Naive thymus-derived CD8-positive, alpha-beta T cell (primary cell): ENCODE measurements around the gene TMEM132E. TPM values are rescaled to one million over a fixed set of nuclear protein-coding genes. Genes with fewer than 3 reads are reported as not detected.

Experiments used
- ATAC-seq, 2 donors: fragments of 150-1000 bp; cut with Tn5 transposase in 1 of 2; sonication (Bioruptor Pico), chemical (Tn5 transposase) in 1 of 2; 1 replicate in 1 of 2; 2 replicates in 1 of 2; pipeline ENCODE4 v1.10.0; 2021; ENCODE audit warnings: mild to moderate bottlenecking in 2 of 2, moderate library complexity in 2 of 2
- POLR2A ChIA-PET: fragments of 350-600 bp; sonication (Branson Sonifier 250); formaldehyde crosslinking; loops from one replicate; lab custom pipeline; 2021; ENCODE audit warnings: antibody characterized with exemption; lab: Charles Lee
- DNase-seq, 10 donors: peaks; one replicate each; pipeline versions ENCODE4 v3.0.0 to v3.0.0-alpha.2; 2020 to 2022
- H3K27ac Mint-ChIP-seq, 10 donors: one replicate each; pipeline ENCODE4 v1.8.0; 2020 to 2022; ENCODE audit warnings: mild to moderate bottlenecking in 10 of 10, mixed read lengths in 10 of 10, moderate library complexity in 4 of 10, inconsistent platforms in 1 of 10
- H3K27me3 Mint-ChIP-seq, 5 donors: one replicate each; pipeline ENCODE4 v1.8.0; 2021 to 2022; ENCODE audit warnings: mixed read lengths in 5 of 5
- H3K36me3 Mint-ChIP-seq, 3 donors: one replicate each; pipeline ENCODE4 v1.8.0; 2020 to 2022; ENCODE audit warnings: mixed read lengths in 3 of 3, mild to moderate bottlenecking in 2 of 3, inconsistent platforms in 1 of 3
- H3K4me1 Mint-ChIP-seq, 4 donors: one replicate each; pipeline ENCODE4 v1.8.0; 2021 to 2022; ENCODE audit warnings: mixed read lengths in 4 of 4
- H3K4me3 Mint-ChIP-seq, 10 donors: one replicate each; pipeline ENCODE4 v1.8.0; 2020 to 2022; ENCODE audit warnings: mild to moderate bottlenecking in 10 of 10, mixed read lengths in 10 of 10, moderate library complexity in 6 of 10, inconsistent platforms in 1 of 10
- H3K9me3 Mint-ChIP-seq, 9 donors: one replicate each; pipeline ENCODE4 v1.8.0; 2020 to 2022; ENCODE audit warnings: mixed read lengths in 9 of 9, mild to moderate bottlenecking in 3 of 9, inconsistent platforms in 1 of 9, moderate library complexity in 1 of 9
- polyA plus RNA-seq, 3 donors: library from polyadenylated mRNA; unstranded; fragments of 300-500 nt; fragmentation: Illumina TruSeq; gene quantifications; one replicate each; pipeline ENCODE4 v1.2.3, GENCODE V29; 2021
- total RNA-seq, 8 experiments: library from RNA in 2 of 8; stranded (reverse) in 2 of 8; gene quantifications; one replicate each; pipeline ENCODE4 v1.2.3 and lab custom pipeline; 2021 to 2026

TMEM132E gene
- total and polyA plus RNA-seq, 5 experiments from 2014 or later = 0.19 to 0.60 (median 0.49) TPM

DNA sequence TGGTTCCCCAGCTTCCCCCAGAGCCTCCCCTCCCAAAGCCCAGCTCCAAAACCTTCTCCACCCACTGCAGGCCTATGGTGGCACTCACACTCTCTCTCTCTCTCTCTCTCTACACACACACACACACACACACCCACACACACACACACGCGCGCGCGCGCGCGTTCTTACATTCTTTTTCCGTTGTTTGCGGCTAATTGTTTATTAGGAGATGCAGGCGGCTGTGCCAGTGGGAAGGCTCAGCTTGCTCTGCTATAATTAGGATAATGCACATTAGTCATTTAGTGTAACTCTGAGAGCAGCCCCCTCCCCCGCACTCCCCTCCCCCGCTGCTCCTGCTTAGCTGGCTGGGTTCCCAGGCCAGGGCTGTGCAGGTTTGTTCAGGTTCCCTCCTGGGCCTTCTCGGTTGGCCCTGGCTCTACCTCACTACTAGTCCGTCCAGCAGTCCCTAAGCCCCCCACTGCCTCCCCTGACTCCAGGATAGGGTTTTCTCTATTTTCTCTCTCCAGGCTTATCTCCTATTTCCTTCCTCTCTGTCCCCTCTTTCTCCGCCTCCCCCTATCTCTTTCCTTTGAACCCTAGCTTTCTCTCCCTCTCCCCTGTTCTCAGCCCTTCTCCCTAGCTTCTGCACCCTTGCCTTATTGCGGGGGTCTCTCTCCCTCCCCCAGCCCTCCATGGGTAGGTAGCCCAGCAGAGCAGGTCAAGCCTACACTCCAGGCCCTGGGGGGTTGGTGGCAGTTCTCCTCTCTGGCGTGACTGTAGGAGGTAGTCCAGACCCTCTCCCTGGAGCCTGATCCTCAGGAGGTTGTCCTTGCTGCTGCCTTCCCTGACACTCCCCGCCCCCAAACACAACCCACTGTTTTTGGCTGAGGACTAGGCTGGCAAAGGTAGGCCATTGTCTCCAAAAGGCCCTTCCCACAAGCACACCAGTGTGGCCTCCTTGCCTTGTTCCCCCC, 34.0 kb downstream of the TMEM132E start:
- ATAC-seq = no peak
- Mint-ChIP-seq H3K27me3 (peaks cover 28 to 78% (median 67%) of the 10 kb centered on the region in 5 donors), H3K9me3 (peaks cover 0 to 4% (median 0%) of the 10 kb centered on the region in 9 donors), H3K4me1 (peaks cover 0 to 6% (median 2%) of the 10 kb centered on the region in 4 donors), H3K4me3 (no peak overlapping the region), H3K27ac (peak overlapping the region in 1 of 10 donors; percentile 21), H3K36me3 (no peaks in the 10 kb centered on the region)
- no peak for DNase-seq
- POLR2A ChIA-PET = interaction anchor here (0.6 kb wide), 1 partner anchor 8 kb away, joined by 3 read pairs; no protein-coding TSS in a partner anchor

DNA sequence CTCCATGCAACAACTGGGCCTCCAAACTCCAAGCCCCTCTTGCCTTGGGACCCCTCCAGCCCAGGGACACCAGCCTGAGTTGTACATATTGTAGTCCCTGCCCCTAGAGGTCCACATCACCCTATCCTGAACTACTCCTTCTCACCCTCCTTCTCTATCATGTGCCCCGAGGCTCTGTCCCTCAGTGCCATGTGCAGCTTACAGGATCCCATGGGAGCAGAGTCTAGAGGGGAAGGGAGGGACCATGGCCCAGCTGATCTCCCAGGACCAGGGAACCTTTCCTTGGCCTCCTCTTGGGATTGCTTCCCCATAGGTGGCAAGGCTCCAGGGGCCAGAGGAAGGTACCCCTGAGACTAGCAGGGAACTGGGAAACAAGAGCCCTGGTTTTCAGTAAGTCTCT, 35.3 kb downstream of the TMEM132E start:
- H3K9me3 Mint-ChIP-seq = peaks cover 0 to 4% (median 0%) of the 10 kb centered on the region in 9 donors
- peaks cover 26 to 75% (median 65%) of the 10 kb centered on the region in 5 donors for H3K27me3 Mint-ChIP-seq

DNA sequence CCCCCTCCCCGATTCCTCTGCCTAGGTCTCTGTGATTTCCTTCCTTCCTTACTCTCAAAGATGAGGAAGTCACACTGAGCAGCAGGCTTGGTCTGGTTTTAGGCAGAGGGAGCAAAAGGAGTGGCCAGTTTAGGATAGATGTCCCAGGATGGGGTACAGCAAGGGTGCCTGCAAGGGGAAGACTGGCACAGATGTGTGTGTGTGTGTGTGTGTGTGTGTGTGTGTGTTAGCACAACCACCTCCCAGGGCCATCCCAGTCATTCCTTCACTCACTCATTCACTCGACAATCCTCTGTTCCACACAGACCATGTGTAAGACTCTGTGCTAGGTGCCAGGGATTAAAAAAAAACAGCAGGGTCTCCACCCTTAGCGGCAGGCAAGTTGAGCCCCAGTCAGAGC, 35.9 kb downstream of the TMEM132E start:
- Mint-ChIP-seq H3K27ac (peak overlapping the region in 1 of 10 donors; percentile 0), H3K4me1 (peaks cover 0 to 3% (median 0%) of the 10 kb centered on the region in 4 donors), H3K4me3 (no peak overlapping the region), H3K9me3 (peaks cover 0 to 4% (median 0%) of the 10 kb centered on the region in 9 donors), H3K27me3 (peaks cover 23 to 73% (median 65%) of the 10 kb centered on the region in 5 donors), H3K36me3 (no peaks in the 10 kb centered on the region)
- ATAC-seq (no peak), DNase-seq (no peak)
- POLR2A ChIA-PET = no interaction called here

More for the DNA sequence above, 35.3 kb downstream of the TMEM132E start:
- POLR2A ChIA-PET = no interaction called here
- H3K4me1 Mint-ChIP-seq = peaks cover 0 to 3% (median 0%) of the 10 kb centered on the region in 4 donors
- ATAC-seq (no peak), DNase-seq (no peak)
- H3K27ac Mint-ChIP-seq = no peak overlapping the region
- H3K36me3 Mint-ChIP-seq = no peaks in the 10 kb centered on the region
- no peak overlapping the region for H3K4me3 Mint-ChIP-seq

DNA sequence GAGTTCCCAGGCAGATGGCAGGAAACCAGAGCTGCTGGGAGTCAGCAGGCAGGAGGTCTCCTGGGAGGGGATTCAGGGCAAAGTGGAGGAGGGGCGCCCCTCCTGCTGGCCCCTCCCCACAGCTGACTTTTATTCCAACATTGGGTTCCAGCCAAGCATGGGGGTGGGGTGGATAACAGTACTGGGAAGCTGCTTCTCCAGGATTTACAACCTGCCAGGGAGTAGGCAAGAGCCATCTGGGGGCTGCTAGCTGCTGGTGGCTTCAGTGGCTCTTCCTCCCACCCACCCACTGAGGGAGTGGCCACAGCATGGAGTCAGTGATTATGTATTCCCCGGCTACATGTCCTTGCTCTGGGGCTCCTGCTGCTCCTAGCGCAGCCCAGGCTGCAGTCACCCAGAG, 36.8 kb downstream of the TMEM132E start:
- Mint-ChIP-seq H3K9me3 (peaks cover 0 to 4% (median 0%) of the 10 kb centered on the region in 9 donors), H3K27ac (peak overlapping the region in 1 of 10 donors; percentile 41), H3K27me3 (peaks cover 23 to 73% (median 65%) of the 10 kb centered on the region in 5 donors), H3K36me3 (no peaks in the 10 kb centered on the region), H3K4me3 (no peak overlapping the region), H3K4me1 (peaks cover 0 to 3% (median 0%) of the 10 kb centered on the region in 4 donors)
- DNase-seq (no peak), ATAC-seq (no peak)
- POLR2A ChIA-PET = no interaction called here

- no peaks in the 10 kb centered on the region for H3K36me3 Mint-ChIP-seq
- ATAC-seq (no peak), DNase-seq (no peak)
- H3K4me3 Mint-ChIP-seq = no peak overlapping the region
- peaks cover 0 to 5% (median 0%) of the 10 kb centered on the region in 4 donors for H3K4me1 Mint-ChIP-seq
- POLR2A ChIA-PET = no interaction called here
- H3K9me3 Mint-ChIP-seq = peaks cover 0 to 2% (median 0%) of the 10 kb centered on the region in 9 donors
- no peak overlapping the region for H3K27ac Mint-ChIP-seq
- peaks cover 22 to 73% (median 67%) of the 10 kb centered on the region in 5 donors for H3K27me3 Mint-ChIP-seq
Measured at GRCh38 chr17:34617398-34617797, 38.0 kb downstream of the TMEM132E start.

DNA sequence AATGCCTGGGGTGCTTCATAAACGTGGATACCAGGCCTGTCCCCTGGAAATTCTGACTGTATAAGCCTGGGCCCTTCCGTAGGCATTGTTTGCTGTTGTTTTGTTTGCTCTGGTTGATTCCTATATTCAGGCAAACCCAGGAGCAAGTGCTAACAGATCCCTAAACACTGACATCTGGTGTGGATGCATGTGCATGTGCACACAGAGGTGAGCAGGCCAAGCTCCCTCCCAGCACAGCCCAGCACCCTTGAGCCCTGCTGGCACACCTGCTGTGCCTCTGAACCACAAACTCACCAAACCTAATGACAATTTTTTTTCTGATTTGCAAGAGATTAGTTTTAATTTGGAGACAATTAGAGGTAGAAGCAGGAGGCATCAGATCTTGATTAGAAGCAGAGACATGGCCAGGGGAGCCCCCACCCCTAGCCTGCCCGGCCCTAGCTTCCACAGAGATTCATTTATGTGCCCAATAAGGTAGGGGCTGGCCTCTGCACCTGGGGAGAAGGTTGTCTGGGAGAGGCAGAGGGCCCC, 40.4 kb downstream of the TMEM132E start:
- H3K9me3 Mint-ChIP-seq = no peaks in the 10 kb centered on the region
- H3K4me3 Mint-ChIP-seq = no peak overlapping the region
- DNase-seq (no peak), ATAC-seq (no peak)
- H3K27ac Mint-ChIP-seq = no peak overlapping the region
- POLR2A ChIA-PET = no interaction called here
- peaks cover 0 to 7% (median 0%) of the 10 kb centered on the region in 4 donors for H3K4me1 Mint-ChIP-seq
- H3K36me3 Mint-ChIP-seq = no peaks in the 10 kb centered on the region
- peaks cover 33 to 78% (median 69%) of the 10 kb centered on the region in 5 donors for H3K27me3 Mint-ChIP-seq

DNA sequence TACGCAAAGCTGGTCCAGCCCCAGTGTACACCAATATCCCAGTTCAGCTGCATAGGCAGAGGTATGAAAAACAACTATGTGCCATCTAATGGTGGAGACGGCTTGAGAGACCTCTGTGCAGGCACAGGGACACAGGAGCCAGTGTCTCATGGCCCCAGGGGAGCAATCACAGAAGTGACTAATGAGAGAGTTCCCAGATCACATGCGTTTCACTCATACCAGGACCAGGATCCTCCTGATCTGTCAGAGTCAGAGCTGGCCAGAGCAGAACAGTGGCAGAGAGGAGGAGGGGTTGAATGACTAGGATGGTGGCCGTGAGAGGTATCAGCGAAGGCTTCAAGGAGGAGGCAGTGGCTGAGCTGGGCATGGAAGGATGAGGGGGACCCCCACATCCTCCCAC, 41.1 kb downstream of the TMEM132E start:
- Mint-ChIP-seq H3K27ac (no peak overlapping the region), H3K27me3 (peaks cover 37 to 79% (median 69%) of the 10 kb centered on the region in 5 donors), H3K4me3 (no peak overlapping the region), H3K36me3 (no peaks in the 10 kb centered on the region), H3K4me1 (peaks cover 0 to 8% (median 2%) of the 10 kb centered on the region in 4 donors), H3K9me3 (no peaks in the 10 kb centered on the region)
- DNase-seq (no peak), ATAC-seq (no peak)
- POLR2A ChIA-PET = interaction anchor here (0.5 kb wide), 1 partner anchor 46 kb away, joined by 3 read pairs; no protein-coding TSS in a partner anchor

DNA sequence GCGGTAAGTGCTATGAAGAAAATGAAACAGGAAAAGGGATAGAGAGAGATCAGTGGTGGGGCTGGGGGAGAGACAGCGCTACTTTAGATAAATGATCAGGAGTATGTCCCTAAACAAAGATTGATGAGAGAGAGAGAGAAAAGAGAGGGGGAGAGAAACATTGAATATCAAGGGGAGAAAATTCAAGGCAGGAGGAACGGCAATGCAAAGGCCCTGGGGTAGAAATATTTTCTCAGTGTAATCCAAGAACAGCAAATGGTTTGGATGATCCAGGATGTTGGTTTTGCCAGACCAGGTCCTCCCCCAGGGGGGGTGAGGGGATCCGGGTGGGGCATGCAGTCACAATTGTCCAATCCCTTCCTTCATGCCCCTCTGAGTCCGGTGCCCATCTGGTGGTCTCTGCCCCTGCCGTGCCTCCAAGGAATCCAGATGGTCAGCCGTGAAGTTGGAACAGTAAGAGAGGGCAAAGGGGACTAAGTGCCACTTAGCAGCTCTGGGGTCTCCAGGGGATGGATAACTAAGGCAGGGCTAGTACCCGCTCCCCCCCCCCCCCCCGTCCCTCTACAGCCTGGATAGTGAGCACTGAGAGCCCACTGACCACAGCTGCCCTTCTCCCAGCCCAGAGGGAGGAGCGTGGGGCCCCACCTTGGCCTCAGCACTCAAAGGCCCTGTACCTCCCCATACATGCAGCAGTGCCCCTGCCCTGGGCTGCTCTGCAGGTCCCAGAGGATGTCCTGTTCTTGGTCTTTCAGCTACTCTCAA, 43.7 kb downstream of the TMEM132E start:
- no peak for ATAC-seq
- peaks cover 0 to 9% (median 5%) of the 10 kb centered on the region in 4 donors for H3K4me1 Mint-ChIP-seq
- H3K27me3 Mint-ChIP-seq = peaks cover 43 to 82% (median 70%) of the 10 kb centered on the region in 5 donors
- H3K9me3 Mint-ChIP-seq = no peaks in the 10 kb centered on the region
- no peak for DNase-seq
- H3K4me3 Mint-ChIP-seq = no peak overlapping the region
- no peaks in the 10 kb centered on the region for H3K36me3 Mint-ChIP-seq
- peak overlapping the region in 1 of 10 donors; percentile 54 for H3K27ac Mint-ChIP-seq
- POLR2A ChIA-PET = no interaction called here

DNA sequence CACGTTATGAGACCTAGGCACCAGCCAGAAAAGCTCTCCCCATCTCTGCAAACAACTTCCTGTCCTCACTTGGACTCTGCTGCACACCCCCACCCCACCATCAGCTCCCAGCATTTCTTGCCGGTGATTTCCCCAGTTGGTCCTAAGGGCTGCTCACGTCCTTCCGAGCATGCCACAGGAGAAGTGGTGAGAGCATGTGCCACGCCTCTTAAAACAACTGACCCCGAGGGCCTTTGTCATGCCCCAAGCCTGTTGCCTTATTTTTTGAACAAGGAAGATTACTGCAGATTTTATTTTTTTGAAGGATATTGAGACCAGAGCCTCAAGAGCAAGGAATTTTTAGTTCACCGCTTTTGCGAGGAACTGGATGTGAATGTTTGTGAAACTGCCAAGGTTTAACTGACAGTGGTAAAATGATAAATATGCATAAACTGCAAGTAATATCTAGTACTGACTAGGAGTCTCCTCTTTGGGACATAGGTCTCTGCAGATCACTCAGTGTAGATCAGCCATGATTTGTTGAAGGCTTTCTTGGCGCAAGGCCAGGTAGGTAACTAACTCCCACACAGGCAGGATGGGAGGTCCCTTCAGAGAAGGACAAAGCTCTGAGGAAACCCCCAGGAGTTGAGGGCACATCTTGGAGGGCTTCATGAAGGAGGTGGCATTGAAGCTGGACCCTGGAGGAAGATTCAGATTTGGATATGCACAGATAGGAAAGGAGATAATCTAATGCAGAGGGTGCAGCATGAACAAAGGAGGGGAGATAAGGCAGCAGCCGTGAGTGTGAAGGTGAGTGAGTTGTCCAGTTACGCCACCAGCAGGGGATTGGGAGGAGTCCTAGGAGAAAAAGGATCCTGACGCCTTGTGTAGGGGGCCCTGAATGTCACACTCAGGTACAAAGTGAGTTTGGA, 44.7 kb downstream of the TMEM132E start:
- POLR2A ChIA-PET = no interaction called here

GRCh38 chr17:34624767-34625383, 45.5 kb downstream of the TMEM132E start:
- DNase-seq = no peak
- peaks cover 0 to 9% (median 5%) of the 10 kb centered on the region in 4 donors for H3K4me1 Mint-ChIP-seq
- no peaks in the 10 kb centered on the region for H3K9me3 Mint-ChIP-seq
- ATAC-seq = no peak
- H3K36me3 Mint-ChIP-seq = no peaks in the 10 kb centered on the region
- peak overlapping the region in 1 of 10 donors; percentile 57 for H3K4me3 Mint-ChIP-seq
- H3K27me3 Mint-ChIP-seq = peaks cover 44 to 87% (median 64%) of the 10 kb centered on the region in 5 donors
- H3K27ac Mint-ChIP-seq = no peak overlapping the region
- POLR2A ChIA-PET = no interaction called here

More for the DNA sequence above, 44.7 kb downstream of the TMEM132E start:
- no peak for ATAC-seq
- Mint-ChIP-seq H3K36me3 (no peaks in the 10 kb centered on the region), H3K27ac (peak overlapping the region in 1 of 10 donors; percentile 67), H3K4me3 (peak overlapping the region in 1 of 10 donors; percentile 54), H3K9me3 (no peaks in the 10 kb centered on the region), H3K4me1 (peaks cover 0 to 9% (median 5%) of the 10 kb centered on the region in 4 donors), H3K27me3 (peaks cover 44 to 87% (median 71%) of the 10 kb centered on the region in 5 donors)
- no peak for DNase-seq

GRCh38 chr17:34626121-34626681, 46.8 kb downstream of the TMEM132E start:
- no peak overlapping the region for H3K4me3 Mint-ChIP-seq
- POLR2A ChIA-PET = interaction anchor here (1.9 kb wide), 1 partner anchor 12 kb away, joined by 5 read pairs; no protein-coding TSS in a partner anchor
- H3K27me3 Mint-ChIP-seq = peaks cover 39 to 75% (median 56%) of the 10 kb centered on the region in 5 donors
- H3K36me3 Mint-ChIP-seq = no peaks in the 10 kb centered on the region
- peak in 1 of 2 donors; percentile 23 for ATAC-seq
- H3K9me3 Mint-ChIP-seq = no peaks in the 10 kb centered on the region
- no peak for DNase-seq
- H3K4me1 Mint-ChIP-seq = peaks cover 0 to 11% (median 5%) of the 10 kb centered on the region in 4 donors
- no peak overlapping the region for H3K27ac Mint-ChIP-seq
